Activated T-cell treated with anti-CD3 and anti-CD28 coated beads, Interleukin-2, amount 50 U/mL, for 48 hours (primary cell): Measurements from ENCODE around the gene ABHD2.
A peak's percentile ranks its signal among the peaks of the same experiment; 100 is the strongest.
"Not testable (repeated sequence)": the region's sequence is repeated elsewhere in the genome, so short reads cannot be mapped to it uniquely, and the experiment has no call there.

Experiments used
- DNase-seq, 2 experiments: peaks; one replicate each; pipeline ENCODE4 v3.0.0-alpha.2; 2020

ABHD2 gene

GRCh38 chr15:89075846-89076245 is 12.4 kb upstream of the ABHD2 start:
- no peak for DNase-seq

GRCh38 chr15:89077750-89078149 is 10.5 kb upstream of the ABHD2 start:
- DNase-seq = no peak

GRCh38 chr15:89078851-89079810 is 9.1 kb upstream of the ABHD2 start:
- no peak for DNase-seq

GRCh38 chr15:89081878-89082277 is 6.4 kb upstream of the ABHD2 start:
- DNase-seq = no peak

- no peak for DNase-seq
These were observed 5.0 kb upstream of the ABHD2 start for GRCh38 chr15:89083246-89083645.

- no peak for DNase-seq
These were observed 2.8 kb upstream of the ABHD2 start for GRCh38 chr15:89085289-89085926.

GRCh38 chr15:89085933-89086332 is 2.3 kb upstream of the ABHD2 start:
- not testable (repeated sequence) for DNase-seq

- DNase-seq = not testable (repeated sequence)
These were observed 1.9 kb upstream of the ABHD2 start for GRCh38 chr15:89086390-89086789.

- no peak for DNase-seq
These were observed 961 bp upstream of the ABHD2 start for GRCh38 chr15:89087161-89087829.

GRCh38 chr15:89088605-89089315 is 504 bp downstream of the ABHD2 start:
- DNase-seq = peak in 1 of 2 experiments; percentile 33

GRCh38 chr15:89089316-89090230 is 1.3 kb downstream of the ABHD2 start:
- no peak for DNase-seq

- DNase-seq = peak in 1 of 2 experiments; percentile 53
These were observed 2.8 kb downstream of the ABHD2 start for GRCh38 chr15:89090791-89091626.

GRCh38 chr15:89091627-89092220 is 3.5 kb downstream of the ABHD2 start:
- no peak for DNase-seq

GRCh38 chr15:89093509-89093908 is 5.3 kb downstream of the ABHD2 start:
- no peak for DNase-seq

- no peak for DNase-seq
These were observed 6.8 kb downstream of the ABHD2 start for GRCh38 chr15:89095073-89095472.

- no peak for DNase-seq
These were observed 7.3 kb downstream of the ABHD2 start for GRCh38 chr15:89095556-89095955.

- no peak for DNase-seq
These were observed 8.4 kb downstream of the ABHD2 start for GRCh38 chr15:89096664-89097063.

- no peak for DNase-seq
These were observed 9.1 kb downstream of the ABHD2 start for GRCh38 chr15:89097313-89097712.

GRCh38 chr15:89098281-89098680 is 10.0 kb downstream of the ABHD2 start:
- no peak for DNase-seq

- no peak for DNase-seq
These were observed 11.7 kb downstream of the ABHD2 start for GRCh38 chr15:89099968-89100367.
